COR-L47 (cell line): ENCODE measurements around the gene C1QTNF2.

Source experiments
- DNase-seq: peaks from one replicate; lab custom pipeline; 2025; lab: John Stamatoyannopoulos, UW

C1QTNF2 gene

GRCh38 chr5:160303690-160304089 lies 66.7 kb downstream of the C1QTNF2 start:
- no peak for DNase-seq

DNA sequence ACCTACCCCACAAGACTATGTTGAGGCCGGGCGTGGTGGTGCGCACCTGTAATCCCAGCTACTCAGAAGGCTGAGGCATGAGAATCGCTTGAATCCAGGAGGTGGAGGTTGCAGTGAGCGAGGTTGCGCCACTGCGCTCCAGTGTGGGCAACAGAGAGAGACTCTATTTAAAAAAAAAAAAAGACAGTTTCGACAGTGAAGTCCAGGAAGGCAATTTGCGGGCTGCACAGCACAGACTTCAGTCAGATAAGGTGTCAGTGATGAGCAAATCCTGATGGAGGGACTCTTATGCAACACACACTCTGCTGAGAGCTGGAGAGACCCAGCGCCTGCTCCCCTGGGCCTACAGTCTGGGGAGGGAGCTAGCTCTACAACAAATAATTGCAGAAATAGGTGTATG lies 72.2 kb downstream of the C1QTNF2 start:
- no peak for DNase-seq

- no peak for DNase-seq
Measured at GRCh38 chr5:160297776-160298175, 72.7 kb downstream of the C1QTNF2 start.
